HG03175 (cell line): ENCODE measurements around the gene FRS3.
"Not testable (repeated sequence)": the region's sequence is repeated elsewhere in the genome, so short reads cannot be mapped to it uniquely, and the experiment has no call there.

Source experiments
- ATAC-seq: cut with Tn5 transposase; IDR thresholded peaks from one replicate; pipeline ENCODE4 v1.9.1; 2021; ENCODE audit warnings: mild to moderate bottlenecking, moderate library complexity; ENCODE audit not compliant: unreplicated experiment

Gene FRS3, protein sequence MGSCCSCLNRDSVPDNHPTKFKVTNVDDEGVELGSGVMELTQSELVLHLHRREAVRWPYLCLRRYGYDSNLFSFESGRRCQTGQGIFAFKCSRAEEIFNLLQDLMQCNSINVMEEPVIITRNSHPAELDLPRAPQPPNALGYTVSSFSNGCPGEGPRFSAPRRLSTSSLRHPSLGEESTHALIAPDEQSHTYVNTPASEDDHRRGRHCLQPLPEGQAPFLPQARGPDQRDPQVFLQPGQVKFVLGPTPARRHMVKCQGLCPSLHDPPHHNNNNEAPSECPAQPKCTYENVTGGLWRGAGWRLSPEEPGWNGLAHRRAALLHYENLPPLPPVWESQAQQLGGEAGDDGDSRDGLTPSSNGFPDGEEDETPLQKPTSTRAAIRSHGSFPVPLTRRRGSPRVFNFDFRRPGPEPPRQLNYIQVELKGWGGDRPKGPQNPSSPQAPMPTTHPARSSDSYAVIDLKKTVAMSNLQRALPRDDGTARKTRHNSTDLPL

DNA sequence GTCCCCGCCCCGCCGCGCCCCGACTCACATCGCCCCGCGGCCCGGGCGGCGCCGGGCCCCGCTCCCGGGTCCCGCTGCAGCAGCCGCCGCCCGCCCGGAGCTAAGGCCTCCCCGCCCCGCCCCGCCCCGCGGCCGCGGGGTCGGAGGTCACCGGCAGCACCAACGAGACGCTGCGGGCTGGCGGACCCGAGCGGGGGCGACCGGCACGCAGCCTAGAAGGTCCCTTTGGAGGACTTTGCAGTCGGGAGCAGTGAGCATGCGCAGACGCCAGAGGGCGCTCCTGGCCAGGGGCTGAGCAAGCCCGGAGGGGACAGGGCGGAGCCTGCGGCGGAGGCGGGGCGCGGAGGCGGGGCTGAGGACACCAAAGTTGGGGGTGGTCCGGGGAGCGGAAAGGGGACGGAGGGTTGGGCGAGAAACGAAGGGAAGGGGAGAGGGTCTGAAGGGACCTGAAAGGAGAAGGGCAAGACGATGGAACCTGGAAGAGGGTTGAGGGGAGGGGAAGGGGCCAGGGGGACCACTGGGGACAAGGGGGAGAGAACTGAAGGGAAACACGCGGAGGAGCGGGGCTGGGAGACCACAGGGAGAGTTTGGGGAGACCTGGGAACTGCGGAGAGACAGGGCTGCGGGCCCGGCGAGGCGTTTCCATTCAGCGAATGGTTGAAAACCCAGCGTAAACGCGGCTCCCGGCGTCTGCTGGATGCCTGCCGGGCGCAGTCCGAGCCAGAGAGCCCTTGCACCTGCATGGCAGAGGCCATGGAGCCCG lies at the start of gene FRS3:
Gene FRS3, minus strand, starts transcription at position 113 of the 763 bp plus-strand sequence. CDS start 2,913 bp downstream, outside the sequence.
- peak; percentile 94 for ATAC-seq

DNA sequence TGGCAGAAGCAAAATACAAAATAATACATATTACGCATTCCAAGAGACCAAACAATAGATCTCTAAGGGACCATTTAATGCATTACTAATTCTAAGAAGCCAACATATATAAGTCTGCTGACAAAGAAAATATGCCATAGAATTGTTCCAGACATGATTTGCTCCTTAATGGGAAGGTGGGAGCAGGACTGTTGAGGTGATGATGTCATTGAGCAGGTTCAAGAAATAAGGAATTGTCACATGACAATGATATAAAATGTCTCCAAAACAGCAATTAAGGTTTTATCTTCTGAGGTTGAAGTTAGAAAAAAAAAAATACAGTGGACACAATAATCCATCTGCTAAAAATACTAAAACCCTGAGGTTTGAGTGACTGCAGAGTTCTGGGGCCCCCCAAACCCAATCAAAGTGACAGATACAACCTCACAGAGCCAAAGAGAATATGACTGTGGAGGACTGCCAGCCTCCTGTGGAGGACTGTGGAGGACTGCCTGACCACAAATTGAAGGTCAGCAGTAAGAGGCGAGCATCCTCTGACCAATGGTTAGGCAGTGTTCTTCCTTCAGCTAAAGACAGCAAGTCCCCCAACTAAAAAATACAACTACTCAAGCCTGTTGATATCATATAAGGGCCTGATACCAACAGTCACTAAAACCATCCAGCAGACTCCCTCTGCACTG lies 46.8 kb upstream of the FRS3 start:
- ATAC-seq = no peak

DNA sequence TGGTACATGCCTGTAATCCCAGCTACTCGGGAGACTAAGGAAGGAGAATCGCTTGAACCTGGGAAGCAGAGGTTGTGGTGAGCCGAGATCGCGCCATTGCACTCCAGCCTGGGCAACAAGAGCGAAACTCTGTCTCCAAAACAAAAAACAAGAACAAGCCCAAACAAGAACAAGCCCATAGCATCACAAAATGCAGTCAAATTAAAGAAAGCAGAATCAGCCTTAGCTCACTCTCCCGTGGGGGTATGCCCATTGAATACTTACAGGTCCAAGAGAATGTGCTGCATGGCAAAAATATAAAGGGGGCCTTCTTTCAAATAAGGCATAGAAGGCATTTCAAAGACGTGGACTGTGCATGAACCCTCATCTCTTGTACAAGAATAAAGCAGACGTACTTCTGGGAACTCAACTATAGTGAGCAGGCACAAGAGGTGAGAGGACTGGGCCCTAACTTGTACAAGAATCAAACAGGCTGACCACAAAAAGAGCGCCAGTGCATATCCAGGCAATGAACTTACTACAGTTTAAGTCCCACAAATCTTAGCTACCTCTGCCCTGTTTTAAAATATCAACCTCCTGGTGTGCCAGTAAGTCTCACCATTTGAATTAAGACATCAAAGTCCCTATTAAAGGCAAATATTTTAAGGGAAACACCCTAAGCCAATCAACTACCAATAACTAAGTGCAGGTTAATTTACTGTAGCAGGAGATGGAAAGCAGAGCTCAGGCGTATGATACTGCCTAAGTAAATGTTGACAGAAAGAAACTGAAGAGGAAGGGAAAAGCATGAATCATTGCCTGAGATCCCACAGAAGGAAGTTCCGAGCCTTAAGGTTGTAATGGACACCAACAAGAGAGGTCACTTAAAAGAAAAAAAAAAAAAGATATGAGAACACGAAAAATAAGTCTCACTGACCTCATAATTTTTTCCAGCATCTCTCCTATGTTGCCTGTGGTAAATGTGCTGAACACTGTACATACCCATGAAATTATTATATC lies 45.2 kb upstream of the FRS3 start:
- ATAC-seq = no peak

DNA sequence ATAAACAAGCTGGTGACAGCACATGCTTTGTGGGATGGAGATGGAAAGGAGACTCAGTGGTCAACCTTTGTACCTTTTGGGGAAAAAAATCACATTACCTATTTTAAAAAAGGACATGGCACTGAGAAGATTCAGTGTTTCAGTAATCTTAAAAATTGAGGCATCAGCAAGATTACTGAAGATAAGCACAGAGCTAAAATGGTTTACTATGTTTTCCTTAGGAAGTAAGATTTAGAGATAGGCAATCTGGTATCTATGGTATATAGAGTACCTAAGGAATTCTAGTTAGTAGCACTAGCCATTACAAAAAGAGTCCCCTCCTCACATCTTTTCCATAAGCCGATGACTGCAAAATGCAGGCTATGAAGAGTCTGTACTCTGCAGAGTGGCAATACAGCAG lies 43.5 kb upstream of the FRS3 start:
- no peak for ATAC-seq

DNA sequence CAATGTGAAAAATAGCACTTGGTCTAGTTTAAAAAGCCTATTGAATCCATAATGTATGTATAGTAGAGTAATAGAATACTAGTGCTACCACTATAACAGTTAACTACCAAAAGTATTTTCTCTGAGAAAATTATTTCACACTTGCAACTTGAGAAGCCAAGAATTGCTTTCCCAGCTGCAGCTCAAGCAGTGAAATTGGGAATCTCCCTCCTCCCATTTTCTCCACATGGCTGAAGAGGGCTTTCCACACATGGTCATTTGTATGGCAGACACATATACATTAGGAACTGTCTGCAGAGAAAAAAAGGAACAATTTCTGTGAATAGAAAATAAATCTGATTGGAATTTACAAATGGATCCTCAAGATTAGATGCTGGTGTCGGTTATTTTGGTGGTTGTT lies 42.3 kb upstream of the FRS3 start:
- ATAC-seq = no peak

DNA sequence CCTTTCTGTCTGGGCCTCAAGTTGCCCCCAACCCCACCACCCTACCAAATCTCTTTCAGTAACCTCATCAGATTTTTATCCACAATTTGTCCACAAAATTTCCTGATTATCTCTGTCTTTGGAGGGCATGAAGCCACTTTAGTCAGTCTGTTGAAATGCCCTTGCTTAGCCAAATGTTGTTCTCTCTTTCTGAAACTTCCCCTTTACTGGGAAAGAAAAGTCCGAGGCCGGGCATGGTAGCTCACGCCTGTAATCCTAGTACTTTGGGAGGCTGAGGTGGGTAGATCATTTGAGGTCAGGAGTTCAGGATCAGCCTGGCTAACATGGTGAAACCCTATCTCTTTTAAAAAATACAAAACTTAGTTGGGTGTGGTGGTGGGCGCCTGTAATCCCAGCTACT lies 41.6 kb upstream of the FRS3 start:
- no peak for ATAC-seq

DNA sequence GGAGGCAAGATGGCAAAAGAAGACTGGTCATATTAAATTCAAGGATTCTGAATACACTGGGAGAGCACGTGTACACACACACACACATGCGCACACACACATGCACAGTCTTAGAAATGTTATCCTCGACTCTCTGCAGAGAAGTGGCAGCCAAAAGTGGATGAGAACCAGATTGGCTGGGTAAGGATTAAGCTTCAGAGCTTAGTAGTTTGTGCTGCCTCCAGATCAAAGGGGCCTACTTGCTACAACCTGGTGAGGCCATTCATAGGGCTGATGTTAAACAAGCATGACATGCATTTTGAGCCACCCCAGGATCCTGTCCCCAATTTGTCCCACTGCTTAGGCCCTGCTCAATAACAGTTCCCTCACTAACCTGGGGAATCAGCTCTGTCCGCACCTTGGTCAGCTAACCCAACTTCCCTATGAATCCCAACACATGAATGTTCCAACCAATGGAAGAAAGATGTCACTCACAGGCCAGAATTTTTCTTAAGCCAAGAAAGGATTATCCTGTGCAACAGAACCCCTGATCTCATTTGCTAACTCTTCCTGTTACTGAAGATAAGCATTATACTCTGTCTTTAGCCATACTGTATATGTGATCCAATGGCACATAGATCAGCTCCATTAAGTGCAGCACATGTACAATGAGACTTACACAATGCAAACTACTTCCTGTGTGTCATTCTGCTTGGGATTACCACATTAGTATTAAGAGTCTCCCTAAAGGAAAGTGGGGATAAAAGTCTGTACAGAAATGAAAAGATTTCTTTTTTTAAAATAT lies 38.8 kb upstream of the FRS3 start:
- no peak for ATAC-seq

DNA sequence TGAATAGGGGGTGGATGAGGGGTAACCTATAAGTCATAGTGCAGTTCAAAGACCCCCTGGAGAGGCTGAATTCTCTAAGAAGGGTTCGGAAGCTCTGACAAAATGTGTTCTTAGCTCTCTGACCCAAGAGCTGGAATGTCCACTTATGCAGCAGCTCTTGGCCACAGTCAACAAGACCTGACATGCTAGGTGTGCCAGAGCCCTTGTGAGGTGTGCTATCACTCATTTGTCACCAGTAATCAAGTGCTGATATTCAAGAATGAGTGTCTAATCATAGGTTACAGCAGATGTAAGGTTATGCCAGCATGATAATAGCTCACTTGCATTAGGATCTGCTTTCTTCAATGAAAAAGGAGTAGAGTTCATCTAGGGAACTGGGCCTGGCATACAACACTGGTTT lies 35.9 kb upstream of the FRS3 start:
- no peak for ATAC-seq

DNA sequence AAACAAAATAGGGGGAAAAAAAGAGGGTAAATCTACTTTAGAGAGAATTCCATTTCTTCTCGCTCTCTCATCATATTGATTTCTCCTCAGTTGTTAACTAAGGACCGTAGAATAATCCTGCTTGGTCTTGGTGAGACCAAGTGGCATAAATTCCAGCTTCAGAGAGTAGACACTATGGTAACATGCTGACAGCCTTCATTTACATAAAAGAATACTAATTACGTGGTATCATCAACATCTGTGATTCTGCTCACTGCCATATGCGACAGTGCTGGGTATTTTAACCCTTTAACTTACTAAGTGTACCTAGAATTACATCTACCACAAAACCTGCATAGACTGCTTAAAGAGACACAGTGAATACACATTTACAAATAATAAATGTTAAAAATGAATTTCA lies 34.9 kb upstream of the FRS3 start:
- no peak for ATAC-seq

DNA sequence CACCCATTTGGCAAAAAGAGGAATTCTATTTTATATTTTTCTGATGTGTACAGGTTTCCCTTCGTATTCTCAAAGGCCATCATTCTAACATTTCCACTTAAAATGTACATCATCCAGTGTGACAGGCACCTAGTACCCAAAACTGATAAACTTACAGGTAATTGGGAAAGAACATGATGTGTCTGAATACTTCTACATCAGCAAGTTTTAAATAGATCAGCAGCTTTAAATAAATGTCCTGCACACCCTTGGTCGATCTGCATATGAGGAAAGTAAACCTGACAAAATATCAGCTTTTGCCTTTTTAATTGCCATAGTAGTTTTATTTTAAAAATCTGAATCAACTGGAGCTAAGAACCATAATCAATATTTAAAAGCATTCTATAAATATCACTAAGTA lies 34.3 kb upstream of the FRS3 start:
- ATAC-seq = no peak

DNA sequence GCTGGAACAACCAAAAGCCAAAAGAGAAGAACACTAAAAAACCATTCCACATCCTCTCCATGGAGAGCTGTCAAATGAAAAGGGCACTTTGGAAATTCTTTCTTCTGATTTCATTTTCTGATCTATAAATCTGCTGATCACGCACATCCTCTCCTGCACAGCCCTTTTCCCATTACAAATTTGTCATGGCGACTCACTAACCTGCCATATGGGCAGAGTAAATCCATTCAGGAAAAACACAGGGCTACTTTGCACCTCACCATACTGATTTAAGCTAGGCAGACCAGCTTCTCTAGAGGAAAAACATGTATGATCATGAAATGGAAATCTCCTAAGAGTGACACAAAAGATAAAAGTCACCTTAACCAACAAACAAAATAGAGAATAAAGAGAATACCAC lies 33.8 kb upstream of the FRS3 start:
- no peak for ATAC-seq

DNA sequence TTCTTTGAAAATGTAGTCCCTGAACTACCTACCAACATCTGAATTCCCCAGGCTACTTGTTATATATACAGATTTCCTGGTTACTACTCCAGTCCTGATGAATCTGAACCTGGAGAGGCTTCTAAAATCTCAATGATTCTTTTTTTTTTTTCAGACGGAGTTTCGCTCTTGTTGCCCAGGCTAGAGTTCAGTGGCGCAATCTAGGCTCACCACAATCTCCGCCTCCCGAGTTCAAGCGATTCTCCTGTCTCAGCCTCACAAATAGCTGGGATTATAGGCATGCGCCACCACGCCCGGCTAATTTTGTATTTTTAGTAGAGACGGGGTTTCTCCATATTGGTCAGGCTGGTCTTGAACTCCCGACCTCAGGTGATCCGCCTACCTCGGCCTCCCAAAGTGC lies 32.2 kb upstream of the FRS3 start:
- not testable (repeated sequence) for ATAC-seq

DNA sequence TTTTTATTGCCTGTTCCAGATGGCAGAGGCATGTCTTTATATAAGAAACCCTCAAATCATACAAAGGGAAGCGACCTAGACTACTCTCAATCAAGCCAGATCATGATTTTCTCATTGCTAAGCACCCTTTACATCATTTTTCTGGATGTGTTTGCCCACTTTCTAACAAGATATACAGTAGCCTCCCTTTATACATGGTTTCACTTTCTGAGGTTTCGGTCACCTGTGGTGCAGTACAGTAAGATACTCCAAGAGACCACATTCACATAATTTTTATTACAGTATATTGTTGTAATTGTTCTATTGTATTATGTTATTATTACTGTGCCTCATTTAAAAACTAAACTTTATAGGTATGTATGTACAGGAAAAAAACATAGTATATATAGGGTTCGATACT lies 31.4 kb upstream of the FRS3 start:
- no peak for ATAC-seq

DNA sequence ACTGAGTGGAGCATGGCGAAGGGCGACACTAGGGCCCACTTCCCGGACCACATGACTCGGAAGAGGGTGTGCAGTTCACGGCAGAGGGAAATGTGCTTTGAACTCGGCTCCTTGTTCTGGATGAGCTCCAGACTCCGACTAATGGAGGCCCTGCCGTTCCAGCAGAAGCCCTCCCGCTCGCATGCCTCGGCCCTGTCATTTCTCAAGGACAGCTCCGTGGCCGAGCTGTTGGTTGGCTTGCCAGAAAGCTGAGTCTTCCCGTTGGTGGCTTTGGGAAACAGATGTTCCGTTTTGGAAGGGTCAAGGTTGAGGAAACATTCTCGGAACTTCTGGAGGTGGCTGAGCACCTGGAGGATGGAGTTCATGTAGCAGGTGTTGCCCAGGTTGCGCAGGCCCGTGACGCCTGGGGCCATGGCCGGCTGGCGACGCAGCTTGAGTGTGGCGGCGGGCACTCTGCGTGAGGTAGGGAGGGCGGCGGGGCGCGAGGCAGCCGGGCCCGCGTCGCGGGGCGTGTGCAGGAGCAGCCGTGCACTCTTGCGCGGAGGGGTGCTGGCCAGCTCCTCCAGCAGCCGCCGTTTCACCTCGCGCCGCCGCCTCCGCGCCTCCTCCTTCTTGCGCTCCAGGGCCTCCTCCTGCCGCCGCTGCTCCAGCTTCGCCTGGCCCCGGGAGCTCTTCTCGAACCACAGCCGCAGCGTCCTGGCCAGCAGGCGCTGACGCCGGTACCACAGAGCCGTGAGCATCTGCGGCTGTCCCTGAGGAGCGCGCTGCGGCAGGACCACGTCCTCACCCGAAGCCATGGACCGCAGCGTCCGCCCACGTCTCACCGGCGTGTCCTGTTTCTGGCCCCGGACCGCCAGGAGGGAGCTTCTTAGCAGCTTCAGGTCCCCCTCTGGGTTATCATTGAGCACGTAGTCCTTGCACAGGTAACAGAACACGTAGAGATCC lies 26.4 kb upstream of the FRS3 start:
- no peak for ATAC-seq

DNA sequence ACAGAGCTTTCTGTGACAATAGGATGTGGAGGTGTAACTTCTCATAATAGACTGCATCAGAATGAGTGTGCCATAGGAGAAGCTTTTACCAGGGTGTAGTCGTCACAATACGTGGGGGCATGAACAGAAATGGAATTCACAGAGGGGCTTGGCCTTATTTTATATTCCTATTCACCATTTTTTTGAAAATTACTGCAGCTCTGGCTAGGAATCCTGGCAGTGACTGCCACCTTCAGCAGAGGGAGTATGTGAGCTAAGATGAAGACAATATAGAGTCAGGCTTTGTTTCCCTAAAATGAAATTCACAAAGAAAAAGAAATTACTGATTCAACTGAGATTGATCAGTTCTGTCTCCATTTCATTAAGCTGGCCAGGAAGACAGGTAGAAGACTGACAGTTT lies 21.7 kb upstream of the FRS3 start:
- no peak for ATAC-seq

DNA sequence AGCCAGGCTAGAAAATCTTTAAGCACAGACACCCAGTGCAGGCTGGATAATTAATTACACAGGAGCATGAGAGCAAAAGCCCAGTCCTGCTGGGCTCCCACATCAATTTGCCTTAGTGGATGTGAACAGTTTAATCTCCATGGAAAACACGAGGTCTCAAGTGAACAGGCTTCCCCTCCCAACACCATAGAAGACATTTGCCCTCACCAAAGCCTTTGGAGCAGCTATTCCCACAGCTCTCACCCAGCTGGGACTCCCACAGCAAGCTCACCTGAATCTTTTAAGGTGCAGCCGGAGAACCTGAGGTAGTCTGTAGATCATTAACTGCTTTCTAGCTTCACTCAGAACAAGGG lies 19.8 kb upstream of the FRS3 start:
- no peak for ATAC-seq

DNA sequence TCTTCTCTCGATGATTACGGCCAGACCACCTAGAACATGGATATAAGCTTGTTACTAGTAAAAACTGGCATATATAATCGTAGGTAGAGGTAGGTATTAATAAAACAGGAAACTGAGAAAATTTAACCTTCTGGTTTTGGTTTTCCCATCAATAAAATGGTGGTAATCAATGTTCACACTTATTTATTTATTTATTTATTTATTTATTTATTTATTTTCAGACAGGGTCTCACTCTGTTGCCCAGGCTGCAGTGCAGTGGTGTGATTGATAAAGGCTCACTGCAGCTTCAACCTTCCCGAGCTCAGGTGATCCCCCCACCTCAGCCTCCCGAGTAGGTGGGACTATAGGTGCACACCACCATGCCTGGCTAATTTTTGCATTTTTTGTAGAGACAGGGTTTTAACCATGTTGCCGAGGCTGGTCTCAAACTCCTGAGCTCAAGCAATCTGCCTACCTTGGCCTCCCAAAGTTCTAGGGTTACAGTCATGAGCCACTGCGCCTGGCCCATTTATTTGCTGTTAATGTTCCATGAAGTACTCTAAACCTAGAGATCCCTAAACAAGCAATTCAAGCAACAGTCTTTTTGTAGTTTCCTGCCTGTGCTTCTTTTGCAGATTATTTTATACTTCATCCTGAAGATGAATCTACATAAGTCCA lies 19.3 kb upstream of the FRS3 start:
- no peak for ATAC-seq

DNA sequence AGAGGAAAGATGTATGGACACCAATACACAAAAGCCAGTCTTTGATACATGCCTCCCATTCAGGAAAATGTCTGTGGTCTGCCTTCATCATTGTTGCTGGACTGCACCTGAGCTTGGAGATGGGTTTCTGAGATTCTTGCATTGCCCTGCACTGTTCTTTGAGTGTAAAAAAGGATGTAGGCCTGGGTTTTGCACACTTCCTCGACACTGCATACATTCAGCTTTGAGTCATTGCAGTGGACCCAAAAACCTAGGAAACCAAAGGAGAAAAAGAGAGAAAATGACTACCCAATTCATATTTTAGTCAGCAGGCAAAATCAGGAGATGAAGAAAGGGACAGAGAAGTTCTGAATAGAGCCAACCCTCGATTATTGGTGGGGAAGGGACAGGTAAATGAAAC lies 16.8 kb upstream of the FRS3 start:
- ATAC-seq = no peak
